Measurements from ENCODE around the gene ZNF783. TPM values are rescaled to one million over a fixed set of nuclear protein-coding genes. Genes with fewer than 3 reads are reported as not detected.
A peak's percentile ranks its signal among the peaks of the same experiment; 100 is the strongest.

The ZNF783 gene
- polyA plus RNA-seq (2013, experiment 1 of 2), result 3.7 TPM
- 3.5 TPM for polyA plus RNA-seq (2013, experiment 2 of 2)

GRCh38 chr7:149261829-149262617 is at the start of gene ZNF783:
Gene ZNF783 (plus strand): TSS chr7:149262196. CDS start chr7:149262334, 138 bp downstream.
- WGBS, result under 1% methylated on average over 74 of the region's 115 CpGs

GRCh38 chr7:149214020-149214720 is 47.8 kb upstream of the ZNF783 start:
- H3K27me3 ChIP-seq (ENCODE audit: control insufficient read depth in 1 of 2, insufficient read depth in 1 of 2, low read length in 2 of 2), result no peaks in the 10 kb centered on the region
- no peaks in the 10 kb centered on the region for H3K9me3 ChIP-seq (ENCODE audit: control insufficient read depth, low read length)
- H3K27ac ChIP-seq (ENCODE audit: low read length, poor library complexity, severe bottlenecking), result no peak overlapping the region
- H3K36me3 ChIP-seq (ENCODE audit: control insufficient read depth in 1 of 2, insufficient read depth in 2 of 2, low read depth in 1 of 2, low read length in 2 of 2), result peaks cover 76 to 99% of the 10 kb centered on the region in 2 experiments
- no peak overlapping the region for H2BK120ac ChIP-seq (ENCODE audit: low read depth, low read length)
- no peak overlapping the region for H3K18ac ChIP-seq (ENCODE audit: low read depth in 1 of 2, low read length in 2 of 2)
- H3K9ac ChIP-seq (ENCODE audit: low read length), result no peak overlapping the region
- H3K14ac ChIP-seq (ENCODE audit: low read length in 2 of 2), result no peak overlapping the region
- no peak overlapping the region for H3K4me3 ChIP-seq (ENCODE audit: insufficient read depth in 1 of 2, low read depth in 1 of 2, low read length in 2 of 2)
- no peak overlapping the region for H3K23ac ChIP-seq (ENCODE audit: low read length in 2 of 2)
- 95% methylated on average over 7 of the region's 7 CpGs for WGBS
- no peak overlapping the region for H4K8ac ChIP-seq (ENCODE audit: low read length)
- no peak overlapping the region for H2AK5ac ChIP-seq (ENCODE audit: low read length, severe bottlenecking)
- no peak for DNase-seq
- no peak overlapping the region for H2BK15ac ChIP-seq (ENCODE audit: low read depth, poor library complexity, severe bottlenecking)
- peaks cover 2% of the 10 kb centered on the region for H3K4me1 ChIP-seq (ENCODE audit: control insufficient read depth, insufficient read depth, low read depth, low read length)
- no peak overlapping the region for H2AFZ ChIP-seq (ENCODE audit: low read depth, low read length)
- no peak overlapping the region for H2BK12ac ChIP-seq (ENCODE audit: low read length in 2 of 2)
- no peak overlapping the region for H2BK5ac ChIP-seq (ENCODE audit: low read depth, low read length, poor library complexity, severe bottlenecking)
- H4K91ac ChIP-seq (ENCODE audit: low read length), result no peak overlapping the region
- no peak overlapping the region for H3K4me2 ChIP-seq (ENCODE audit: low read length, poor library complexity, severe bottlenecking)
- H3K4ac ChIP-seq (ENCODE audit: low read depth in 1 of 2, low read length in 2 of 2), result no peak overlapping the region
- H3K79me1 ChIP-seq (replicated peaks; ENCODE audit: low read length, poor library complexity, severe bottlenecking), result peaks cover 40% of the 10 kb centered on the region

More at GRCh38 chr7:149261829-149262617, at the start of gene ZNF783:
- no peaks in the 10 kb centered on the region for H3K27me3 ChIP-seq (ENCODE audit: control insufficient read depth in 1 of 2, insufficient read depth in 1 of 2, low read length in 2 of 2)
- peak within 1 kb of the TSS; percentile 71 to 83 for H3K4me3 ChIP-seq (ENCODE audit: insufficient read depth in 1 of 2, low read depth in 1 of 2, low read length in 2 of 2)
- H2BK15ac ChIP-seq (ENCODE audit: low read depth, poor library complexity, severe bottlenecking), result peak within 1 kb of the TSS; percentile 33
- H3K36me3 ChIP-seq (ENCODE audit: control insufficient read depth in 1 of 2, insufficient read depth in 2 of 2, low read depth in 1 of 2, low read length in 2 of 2), result peaks cover 17 to 29% of the 10 kb centered on the region in 2 experiments
- H3K23ac ChIP-seq (ENCODE audit: low read length in 2 of 2), result peak within 1 kb of the TSS; percentile 7 to 91
- peak within 1 kb of the TSS; percentile 91 for H4K91ac ChIP-seq (ENCODE audit: low read length)
- peak within 1 kb of the TSS; percentile 91 to 93 for H3K18ac ChIP-seq (ENCODE audit: low read depth in 1 of 2, low read length in 2 of 2)
- H3K9ac ChIP-seq (ENCODE audit: low read length), result peak within 1 kb of the TSS; percentile 97
- H2AK5ac ChIP-seq (ENCODE audit: low read length, severe bottlenecking), result no peak within 1 kb of the TSS
- peak within 1 kb of the TSS; percentile 83 for H3K4me2 ChIP-seq (ENCODE audit: low read length, poor library complexity, severe bottlenecking)
- peak within 1 kb of the TSS; percentile 93 for H2AFZ ChIP-seq (ENCODE audit: low read depth, low read length)
- peaks cover 12% of the 10 kb centered on the region for H3K79me1 ChIP-seq (replicated peaks; ENCODE audit: low read length, poor library complexity, severe bottlenecking)
- peaks cover 6% of the 10 kb centered on the region for H3K4me1 ChIP-seq (ENCODE audit: control insufficient read depth, insufficient read depth, low read depth, low read length)
- H2BK120ac ChIP-seq (ENCODE audit: low read depth, low read length), result peak within 1 kb of the TSS; percentile 88
- peak within 1 kb of the TSS; percentile 93 for H4K8ac ChIP-seq (ENCODE audit: low read length)
- peak within 1 kb of the TSS; percentile 85 for H3K27ac ChIP-seq (ENCODE audit: low read length, poor library complexity, severe bottlenecking)
- peak within 1 kb of the TSS in 1 of 2 experiments; percentile 53 for H3K14ac ChIP-seq (ENCODE audit: low read length in 2 of 2)
- H3K9me3 ChIP-seq (ENCODE audit: control insufficient read depth, low read length), result no peaks in the 10 kb centered on the region
- DNase-seq, result peak; percentile 82
- peak within 1 kb of the TSS; percentile 83 for H2BK5ac ChIP-seq (ENCODE audit: low read depth, low read length, poor library complexity, severe bottlenecking)
- peak within 1 kb of the TSS; percentile 15 to 83 for H3K4ac ChIP-seq (ENCODE audit: low read depth in 1 of 2, low read length in 2 of 2)
- H2BK12ac ChIP-seq (ENCODE audit: low read length in 2 of 2), result peak within 1 kb of the TSS in 1 of 2 experiments; percentile 59

GRCh38 chr7:149216402-149216801 is 45.6 kb upstream of the ZNF783 start:
- no peak overlapping the region for H3K18ac ChIP-seq (ENCODE audit: low read depth in 1 of 2, low read length in 2 of 2)
- H3K14ac ChIP-seq (ENCODE audit: low read length in 2 of 2), result no peak overlapping the region
- H2BK120ac ChIP-seq (ENCODE audit: low read depth, low read length), result no peak overlapping the region
- H3K9ac ChIP-seq (ENCODE audit: low read length), result no peak overlapping the region
- no peak overlapping the region for H2BK5ac ChIP-seq (ENCODE audit: low read depth, low read length, poor library complexity, severe bottlenecking)
- H3K79me1 ChIP-seq (replicated peaks; ENCODE audit: low read length, poor library complexity, severe bottlenecking), result peaks cover 30% of the 10 kb centered on the region
- no peak overlapping the region for H2AFZ ChIP-seq (ENCODE audit: low read depth, low read length)
- H3K9me3 ChIP-seq (ENCODE audit: control insufficient read depth, low read length), result no peaks in the 10 kb centered on the region
- H4K91ac ChIP-seq (ENCODE audit: low read length), result no peak overlapping the region
- no peak overlapping the region for H2BK15ac ChIP-seq (ENCODE audit: low read depth, poor library complexity, severe bottlenecking)
- peaks cover 9% of the 10 kb centered on the region for H3K4me1 ChIP-seq (ENCODE audit: control insufficient read depth, insufficient read depth, low read depth, low read length)
- H3K4me3 ChIP-seq (ENCODE audit: insufficient read depth in 1 of 2, low read depth in 1 of 2, low read length in 2 of 2), result no peak overlapping the region
- H2BK12ac ChIP-seq (ENCODE audit: low read length in 2 of 2), result no peak overlapping the region
- H3K4ac ChIP-seq (ENCODE audit: low read depth in 1 of 2, low read length in 2 of 2), result no peak overlapping the region
- H3K27me3 ChIP-seq (ENCODE audit: control insufficient read depth in 1 of 2, insufficient read depth in 1 of 2, low read length in 2 of 2), result no peaks in the 10 kb centered on the region
- no CpG with 5 or more reads among the region's 2 CpGs for WGBS
- no peak overlapping the region for H2AK5ac ChIP-seq (ENCODE audit: low read length, severe bottlenecking)
- H3K4me2 ChIP-seq (ENCODE audit: low read length, poor library complexity, severe bottlenecking), result no peak overlapping the region
- H3K27ac ChIP-seq (ENCODE audit: low read length, poor library complexity, severe bottlenecking), result no peak overlapping the region
- no peak for DNase-seq
- H3K23ac ChIP-seq (ENCODE audit: low read length in 2 of 2), result no peak overlapping the region
- H4K8ac ChIP-seq (ENCODE audit: low read length), result no peak overlapping the region
- H3K36me3 ChIP-seq (ENCODE audit: control insufficient read depth in 1 of 2, insufficient read depth in 2 of 2, low read depth in 1 of 2, low read length in 2 of 2), result peaks cover 77 to 92% of the 10 kb centered on the region in 2 experiments

GRCh38 chr7:149217570-149217969 is 44.4 kb upstream of the ZNF783 start:
- Histone ChIP-seq H3K9me3 (ENCODE audit: control insufficient read depth, low read length) (no peaks in the 10 kb centered on the region), H3K79me1 (replicated peaks; ENCODE audit: low read length, poor library complexity, severe bottlenecking) (peaks cover 33% of the 10 kb centered on the region), H2BK120ac (ENCODE audit: low read depth, low read length) (no peak overlapping the region), H3K4me2 (ENCODE audit: low read length, poor library complexity, severe bottlenecking) (no peak overlapping the region), H4K91ac (ENCODE audit: low read length) (no peak overlapping the region), H3K14ac (ENCODE audit: low read length in 2 of 2) (no peak overlapping the region), H3K27me3 (ENCODE audit: control insufficient read depth in 1 of 2, insufficient read depth in 1 of 2, low read length in 2 of 2) (no peaks in the 10 kb centered on the region), H3K4me3 (ENCODE audit: insufficient read depth in 1 of 2, low read depth in 1 of 2, low read length in 2 of 2) (no peak overlapping the region), H3K4me1 (ENCODE audit: control insufficient read depth, insufficient read depth, low read depth, low read length) (peaks cover 11% of the 10 kb centered on the region), H3K9ac (ENCODE audit: low read length) (no peak overlapping the region), H2BK12ac (ENCODE audit: low read length in 2 of 2) (no peak overlapping the region), H4K8ac (ENCODE audit: low read length) (no peak overlapping the region), H3K27ac (ENCODE audit: low read length, poor library complexity, severe bottlenecking) (no peak overlapping the region), H2AFZ (ENCODE audit: low read depth, low read length) (no peak overlapping the region), H2AK5ac (ENCODE audit: low read length, severe bottlenecking) (no peak overlapping the region), H3K4ac (ENCODE audit: low read depth in 1 of 2, low read length in 2 of 2) (no peak overlapping the region), H3K36me3 (ENCODE audit: control insufficient read depth in 1 of 2, insufficient read depth in 2 of 2, low read depth in 1 of 2, low read length in 2 of 2) (peaks cover 83 to 88% of the 10 kb centered on the region in 2 experiments), H2BK15ac (ENCODE audit: low read depth, poor library complexity, severe bottlenecking) (no peak overlapping the region), H2BK5ac (ENCODE audit: low read depth, low read length, poor library complexity, severe bottlenecking) (no peak overlapping the region), H3K23ac (ENCODE audit: low read length in 2 of 2) (no peak overlapping the region), H3K18ac (ENCODE audit: low read depth in 1 of 2, low read length in 2 of 2) (no peak overlapping the region)
- no peak for DNase-seq
- 99% methylated on average over 6 of the region's 6 CpGs for whole genome bisulfite sequencing

Measured in mesenchymal stem cell (in vitro differentiated cells and primary cell).